Measurements from ENCODE around the gene USF2.

DNA sequence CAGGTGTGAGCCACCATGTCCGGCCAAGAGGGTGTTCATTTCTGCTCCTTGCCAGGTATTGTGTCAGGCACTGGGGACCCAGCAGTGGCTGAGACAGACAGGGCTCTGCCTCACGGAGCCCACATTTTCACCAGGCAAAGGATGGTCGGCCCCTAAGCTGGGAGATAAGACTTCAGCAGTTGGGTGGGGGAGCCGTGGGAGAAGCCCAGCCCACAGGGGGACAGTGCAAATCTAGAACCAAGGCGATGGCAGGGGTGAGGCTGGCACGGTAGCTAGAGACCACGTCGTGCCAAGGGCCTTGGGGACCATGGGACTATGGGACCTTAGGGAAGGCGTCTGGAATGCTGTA, 11.7 kb upstream of the USF2 start:
- TF ChIP-seq, protein P1, sequence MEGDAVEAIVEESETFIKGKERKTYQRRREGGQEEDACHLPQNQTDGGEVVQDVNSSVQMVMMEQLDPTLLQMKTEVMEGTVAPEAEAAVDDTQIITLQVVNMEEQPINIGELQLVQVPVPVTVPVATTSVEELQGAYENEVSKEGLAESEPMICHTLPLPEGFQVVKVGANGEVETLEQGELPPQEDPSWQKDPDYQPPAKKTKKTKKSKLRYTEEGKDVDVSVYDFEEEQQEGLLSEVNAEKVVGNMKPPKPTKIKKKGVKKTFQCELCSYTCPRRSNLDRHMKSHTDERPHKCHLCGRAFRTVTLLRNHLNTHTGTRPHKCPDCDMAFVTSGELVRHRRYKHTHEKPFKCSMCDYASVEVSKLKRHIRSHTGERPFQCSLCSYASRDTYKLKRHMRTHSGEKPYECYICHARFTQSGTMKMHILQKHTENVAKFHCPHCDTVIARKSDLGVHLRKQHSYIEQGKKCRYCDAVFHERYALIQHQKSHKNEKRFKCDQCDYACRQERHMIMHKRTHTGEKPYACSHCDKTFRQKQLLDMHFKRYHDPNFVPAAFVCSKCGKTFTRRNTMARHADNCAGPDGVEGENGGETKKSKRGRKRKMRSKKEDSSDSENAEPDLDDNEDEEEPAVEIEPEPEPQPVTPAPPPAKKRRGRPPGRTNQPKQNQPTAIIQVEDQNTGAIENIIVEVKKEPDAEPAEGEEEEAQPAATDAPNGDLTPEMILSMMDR (IDR thresholded peaks at IDR 0.05), result no peak
- no peak for TF ChIP-seq POLR2AphosphoS5 (IDR thresholded peaks at IDR 0.05; ENCODE audit: low read depth, low read length)

All from Panc1 (cell line).